ENCODE measurements around the gene NFKBIE.
A peak's percentile ranks its signal among the peaks of the same experiment; 100 is the strongest.

The NFKBIE gene

GRCh38 chr6:44297063-44298038 is 32.0 kb upstream of the NFKBIE start:
- peak; percentile 56 for DNase-seq (ENCODE audit: low read depth, low spot score)

- DNase-seq (ENCODE audit: low read depth, low spot score), result no peak
Measured at GRCh38 chr6:44294832-44295791, 29.8 kb upstream of the NFKBIE start.

- no peak for DNase-seq (ENCODE audit: low read depth, low spot score)
Measured at GRCh38 chr6:44292661-44293365, 27.5 kb upstream of the NFKBIE start.

GRCh38 chr6:44291841-44292240 is 26.5 kb upstream of the NFKBIE start:
- DNase-seq (ENCODE audit: low read depth, low spot score), result no peak

- no peak for DNase-seq (ENCODE audit: low read depth, low spot score)
Measured at GRCh38 chr6:44289726-44290260, 24.4 kb upstream of the NFKBIE start.

- DNase-seq (ENCODE audit: low read depth, low spot score), result no peak
Measured at GRCh38 chr6:44286747-44287146, 21.4 kb upstream of the NFKBIE start.

GRCh38 chr6:44286285-44286565 is 20.9 kb upstream of the NFKBIE start:
- DNase-seq (ENCODE audit: low read depth, low spot score), result no peak

GRCh38 chr6:44285552-44286284 is 20.4 kb upstream of the NFKBIE start:
- DNase-seq (ENCODE audit: low read depth, low spot score), result peak; percentile 16

GRCh38 chr6:44284867-44285266 is 19.5 kb upstream of the NFKBIE start:
- DNase-seq (ENCODE audit: low read depth, low spot score), result no peak

GRCh38 chr6:44284121-44284520 is 18.8 kb upstream of the NFKBIE start:
- DNase-seq (ENCODE audit: low read depth, low spot score), result no peak

GRCh38 chr6:44278774-44279697 is 13.7 kb upstream of the NFKBIE start:
- no peak for DNase-seq (ENCODE audit: low read depth, low spot score)

GRCh38 chr6:44278315-44278714 is 13.0 kb upstream of the NFKBIE start:
- DNase-seq (ENCODE audit: low read depth, low spot score), result no peak

GRCh38 chr6:44277763-44278162 is 12.4 kb upstream of the NFKBIE start:
- DNase-seq (ENCODE audit: low read depth, low spot score), result no peak

- DNase-seq (ENCODE audit: low read depth, low spot score), result no peak
Measured at GRCh38 chr6:44276667-44277640, 11.6 kb upstream of the NFKBIE start.

- peak; percentile 61 for DNase-seq (ENCODE audit: low read depth, low spot score)
Measured at GRCh38 chr6:44275749-44276648, 10.6 kb upstream of the NFKBIE start.

- DNase-seq (ENCODE audit: low read depth, low spot score), result no peak
Measured at GRCh38 chr6:44275271-44275748, 10.0 kb upstream of the NFKBIE start.

- no peak for DNase-seq (ENCODE audit: low read depth, low spot score)
Measured at GRCh38 chr6:44273617-44274016, 8.3 kb upstream of the NFKBIE start.

Measured in ELF-1 (cell line).